ENCODE measurements around the gene DISP2. TPM values are rescaled to one million over a fixed set of nuclear protein-coding genes. Genes with fewer than 3 reads are reported as not detected.

Gene DISP2
- total and polyA plus RNA-seq, 2 experiments from 2014 or later: 1.3 to 2.2 TPM

DNA sequence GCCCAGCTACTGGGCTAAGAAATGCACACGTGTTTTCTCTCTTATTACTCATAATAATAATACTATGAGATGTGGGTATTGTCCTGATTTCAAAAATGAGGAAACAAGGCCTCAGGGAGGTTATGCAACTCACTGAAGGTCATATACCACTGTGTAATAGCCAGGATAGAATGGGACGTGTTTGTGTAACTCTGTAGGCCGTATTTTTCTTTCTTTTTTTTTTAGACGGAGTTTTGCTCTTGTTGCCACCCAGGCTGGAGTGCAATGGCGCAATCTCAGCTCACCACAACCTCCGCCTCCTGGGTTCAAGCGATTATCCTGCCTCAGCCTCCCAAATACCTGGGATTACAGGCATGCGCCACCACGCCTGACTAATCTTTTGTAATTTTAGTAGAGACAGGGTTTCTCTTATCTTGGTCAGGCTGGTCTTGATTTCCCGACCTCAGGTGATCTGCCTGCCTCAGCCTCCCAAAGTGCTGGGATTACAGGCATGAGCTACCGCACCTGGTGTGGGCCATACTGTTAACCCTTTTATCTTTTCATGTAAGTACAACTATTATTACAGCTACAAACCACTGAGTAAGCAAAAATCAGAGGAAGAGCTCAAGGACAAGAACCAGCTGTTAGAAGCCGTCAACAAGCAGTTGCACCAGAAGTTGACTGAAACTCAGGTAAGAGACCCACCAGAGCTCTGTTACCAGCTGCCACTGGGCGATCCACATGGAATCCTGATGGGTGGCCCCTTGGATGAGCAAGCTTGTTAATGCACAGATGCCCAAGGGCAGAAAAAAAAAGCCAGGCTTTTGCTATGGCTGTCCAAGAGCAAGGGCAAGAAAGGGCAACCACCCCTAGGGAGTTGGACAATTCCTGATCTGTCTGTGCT lies 31.2 kb downstream of the DISP2 start:
- H3K4me2 ChIP-seq: no peak overlapping the region
- H4K20me1 ChIP-seq (replicated peaks; ENCODE audit: insufficient read depth): peaks cover 13% of the 10 kb centered on the region
- no peak for ATAC-seq
- no peak overlapping the region for H3K4me3 ChIP-seq
- no peak for DNase-seq (ENCODE audit: low spot score)
- H3K9me3 Mint-ChIP-seq: no peaks in the 10 kb centered on the region; the same call in 2 of the 3 replicates
- H3K79me2 ChIP-seq (replicated peaks; ENCODE audit: insufficient read depth): peaks cover 16% of the 10 kb centered on the region
- H3K36me3 ChIP-seq (ENCODE audit: insufficient read depth): peaks cover 91% of the 10 kb centered on the region
- H3K27ac Mint-ChIP-seq: no peak overlapping the region
- peaks cover 4% of the 10 kb centered on the region for H3K4me1 Mint-ChIP-seq
- H3K36me3 Mint-ChIP-seq (ENCODE audit: low read depth): peaks cover 95% of the 10 kb centered on the region
- no peaks in the 10 kb centered on the region for H3K9me2 ChIP-seq (ENCODE audit: insufficient read depth)
- TF ChIP-seq, protein P1, sequence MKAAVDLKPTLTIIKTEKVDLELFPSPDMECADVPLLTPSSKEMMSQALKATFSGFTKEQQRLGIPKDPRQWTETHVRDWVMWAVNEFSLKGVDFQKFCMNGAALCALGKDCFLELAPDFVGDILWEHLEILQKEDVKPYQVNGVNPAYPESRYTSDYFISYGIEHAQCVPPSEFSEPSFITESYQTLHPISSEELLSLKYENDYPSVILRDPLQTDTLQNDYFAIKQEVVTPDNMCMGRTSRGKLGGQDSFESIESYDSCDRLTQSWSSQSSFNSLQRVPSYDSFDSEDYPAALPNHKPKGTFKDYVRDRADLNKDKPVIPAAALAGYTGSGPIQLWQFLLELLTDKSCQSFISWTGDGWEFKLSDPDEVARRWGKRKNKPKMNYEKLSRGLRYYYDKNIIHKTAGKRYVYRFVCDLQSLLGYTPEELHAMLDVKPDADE (IDR thresholded peaks at IDR 0.05): no peak
- TF ChIP-seq, protein P2, sequence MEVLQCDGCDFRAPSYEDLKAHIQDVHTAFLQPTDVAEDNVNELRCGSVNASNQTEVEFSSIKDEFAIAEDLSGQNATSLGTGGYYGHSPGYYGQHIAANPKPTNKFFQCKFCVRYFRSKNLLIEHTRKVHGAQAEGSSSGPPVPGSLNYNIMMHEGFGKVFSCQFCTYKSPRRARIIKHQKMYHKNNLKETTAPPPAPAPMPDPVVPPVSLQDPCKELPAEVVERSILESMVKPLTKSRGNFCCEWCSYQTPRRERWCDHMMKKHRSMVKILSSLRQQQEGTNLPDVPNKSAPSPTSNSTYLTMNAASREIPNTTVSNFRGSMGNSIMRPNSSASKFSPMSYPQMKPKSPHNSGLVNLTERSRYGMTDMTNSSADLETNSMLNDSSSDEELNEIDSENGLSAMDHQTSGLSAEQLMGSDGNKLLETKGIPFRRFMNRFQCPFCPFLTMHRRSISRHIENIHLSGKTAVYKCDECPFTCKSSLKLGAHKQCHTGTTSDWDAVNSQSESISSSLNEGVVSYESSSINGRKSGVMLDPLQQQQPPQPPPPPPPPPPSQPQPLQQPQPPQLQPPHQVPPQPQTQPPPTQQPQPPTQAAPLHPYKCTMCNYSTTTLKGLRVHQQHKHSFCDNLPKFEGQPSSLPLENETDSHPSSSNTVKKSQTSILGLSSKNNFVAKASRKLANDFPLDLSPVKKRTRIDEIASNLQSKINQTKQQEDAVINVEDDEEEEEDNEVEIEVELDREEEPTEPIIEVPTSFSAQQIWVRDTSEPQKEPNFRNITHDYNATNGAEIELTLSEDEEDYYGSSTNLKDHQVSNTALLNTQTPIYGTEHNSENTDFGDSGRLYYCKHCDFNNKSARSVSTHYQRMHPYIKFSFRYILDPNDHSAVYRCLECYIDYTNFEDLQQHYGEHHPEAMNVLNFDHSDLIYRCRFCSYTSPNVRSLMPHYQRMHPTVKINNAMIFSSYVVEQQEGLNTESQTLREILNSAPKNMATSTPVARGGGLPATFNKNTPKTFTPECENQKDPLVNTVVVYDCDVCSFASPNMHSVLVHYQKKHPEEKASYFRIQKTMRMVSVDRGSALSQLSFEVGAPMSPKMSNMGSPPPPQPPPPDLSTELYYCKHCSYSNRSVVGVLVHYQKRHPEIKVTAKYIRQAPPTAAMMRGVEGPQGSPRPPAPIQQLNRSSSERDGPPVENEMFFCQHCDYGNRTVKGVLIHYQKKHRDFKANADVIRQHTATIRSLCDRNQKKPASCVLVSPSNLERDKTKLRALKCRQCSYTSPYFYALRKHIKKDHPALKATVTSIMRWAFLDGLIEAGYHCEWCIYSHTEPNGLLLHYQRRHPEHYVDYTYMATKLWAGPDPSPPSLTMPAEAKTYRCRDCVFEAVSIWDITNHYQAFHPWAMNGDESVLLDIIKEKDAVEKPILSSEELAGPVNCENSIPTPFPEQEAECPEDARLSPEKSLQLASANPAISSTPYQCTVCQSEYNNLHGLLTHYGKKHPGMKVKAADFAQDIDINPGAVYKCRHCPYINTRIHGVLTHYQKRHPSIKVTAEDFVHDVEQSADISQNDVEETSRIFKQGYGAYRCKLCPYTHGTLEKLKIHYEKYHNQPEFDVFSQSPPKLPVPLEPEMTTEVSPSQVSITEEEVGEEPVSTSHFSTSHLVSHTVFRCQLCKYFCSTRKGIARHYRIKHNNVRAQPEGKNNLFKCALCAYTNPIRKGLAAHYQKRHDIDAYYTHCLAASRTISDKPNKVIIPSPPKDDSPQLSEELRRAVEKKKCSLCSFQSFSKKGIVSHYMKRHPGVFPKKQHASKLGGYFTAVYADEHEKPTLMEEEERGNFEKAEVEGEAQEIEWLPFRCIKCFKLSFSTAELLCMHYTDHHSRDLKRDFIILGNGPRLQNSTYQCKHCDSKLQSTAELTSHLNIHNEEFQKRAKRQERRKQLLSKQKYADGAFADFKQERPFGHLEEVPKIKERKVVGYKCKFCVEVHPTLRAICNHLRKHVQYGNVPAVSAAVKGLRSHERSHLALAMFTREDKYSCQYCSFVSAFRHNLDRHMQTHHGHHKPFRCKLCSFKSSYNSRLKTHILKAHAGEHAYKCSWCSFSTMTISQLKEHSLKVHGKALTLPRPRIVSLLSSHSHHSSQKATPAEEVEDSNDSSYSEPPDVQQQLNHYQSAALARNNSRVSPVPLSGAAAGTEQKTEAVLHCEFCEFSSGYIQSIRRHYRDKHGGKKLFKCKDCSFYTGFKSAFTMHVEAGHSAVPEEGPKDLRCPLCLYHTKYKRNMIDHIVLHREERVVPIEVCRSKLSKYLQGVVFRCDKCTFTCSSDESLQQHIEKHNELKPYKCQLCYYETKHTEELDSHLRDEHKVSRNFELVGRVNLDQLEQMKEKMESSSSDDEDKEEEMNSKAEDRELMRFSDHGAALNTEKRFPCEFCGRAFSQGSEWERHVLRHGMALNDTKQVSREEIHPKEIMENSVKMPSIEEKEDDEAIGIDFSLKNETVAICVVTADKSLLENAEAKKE (CRISPR knock-in tag; IDR thresholded peaks at IDR 0.05): no peak
- TF ChIP-seq, protein P3, sequence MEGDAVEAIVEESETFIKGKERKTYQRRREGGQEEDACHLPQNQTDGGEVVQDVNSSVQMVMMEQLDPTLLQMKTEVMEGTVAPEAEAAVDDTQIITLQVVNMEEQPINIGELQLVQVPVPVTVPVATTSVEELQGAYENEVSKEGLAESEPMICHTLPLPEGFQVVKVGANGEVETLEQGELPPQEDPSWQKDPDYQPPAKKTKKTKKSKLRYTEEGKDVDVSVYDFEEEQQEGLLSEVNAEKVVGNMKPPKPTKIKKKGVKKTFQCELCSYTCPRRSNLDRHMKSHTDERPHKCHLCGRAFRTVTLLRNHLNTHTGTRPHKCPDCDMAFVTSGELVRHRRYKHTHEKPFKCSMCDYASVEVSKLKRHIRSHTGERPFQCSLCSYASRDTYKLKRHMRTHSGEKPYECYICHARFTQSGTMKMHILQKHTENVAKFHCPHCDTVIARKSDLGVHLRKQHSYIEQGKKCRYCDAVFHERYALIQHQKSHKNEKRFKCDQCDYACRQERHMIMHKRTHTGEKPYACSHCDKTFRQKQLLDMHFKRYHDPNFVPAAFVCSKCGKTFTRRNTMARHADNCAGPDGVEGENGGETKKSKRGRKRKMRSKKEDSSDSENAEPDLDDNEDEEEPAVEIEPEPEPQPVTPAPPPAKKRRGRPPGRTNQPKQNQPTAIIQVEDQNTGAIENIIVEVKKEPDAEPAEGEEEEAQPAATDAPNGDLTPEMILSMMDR (conservative IDR thresholded peaks at IDR 0.05; ENCODE audit: low read depth in 2 of 2): no peak
- TF ChIP-seq CREB1 (CRISPR knock-in tag; IDR thresholded peaks at IDR 0.05; ENCODE audit: low read depth): no peak
- no peak for TF ChIP-seq ZNF114 (CRISPR knock-in tag; IDR thresholded peaks at IDR 0.05)
- no peak for TF ChIP-seq POLR2AphosphoS5 (IDR thresholded peaks at IDR 0.05; ENCODE audit: low read depth)
- no peak for TF ChIP-seq EZH2phosphoT487 (IDR thresholded peaks at IDR 0.05; ENCODE audit: unreplicated experiment)
- TF ChIP-seq EZH2 (IDR thresholded peaks at IDR 0.05; ENCODE audit: low read depth, unreplicated experiment): no peak
- TF ChIP-seq STAT1 (IDR thresholded peaks at IDR 0.05; ENCODE audit: unreplicated experiment): no peak
- TF ChIP-seq, protein P4, sequence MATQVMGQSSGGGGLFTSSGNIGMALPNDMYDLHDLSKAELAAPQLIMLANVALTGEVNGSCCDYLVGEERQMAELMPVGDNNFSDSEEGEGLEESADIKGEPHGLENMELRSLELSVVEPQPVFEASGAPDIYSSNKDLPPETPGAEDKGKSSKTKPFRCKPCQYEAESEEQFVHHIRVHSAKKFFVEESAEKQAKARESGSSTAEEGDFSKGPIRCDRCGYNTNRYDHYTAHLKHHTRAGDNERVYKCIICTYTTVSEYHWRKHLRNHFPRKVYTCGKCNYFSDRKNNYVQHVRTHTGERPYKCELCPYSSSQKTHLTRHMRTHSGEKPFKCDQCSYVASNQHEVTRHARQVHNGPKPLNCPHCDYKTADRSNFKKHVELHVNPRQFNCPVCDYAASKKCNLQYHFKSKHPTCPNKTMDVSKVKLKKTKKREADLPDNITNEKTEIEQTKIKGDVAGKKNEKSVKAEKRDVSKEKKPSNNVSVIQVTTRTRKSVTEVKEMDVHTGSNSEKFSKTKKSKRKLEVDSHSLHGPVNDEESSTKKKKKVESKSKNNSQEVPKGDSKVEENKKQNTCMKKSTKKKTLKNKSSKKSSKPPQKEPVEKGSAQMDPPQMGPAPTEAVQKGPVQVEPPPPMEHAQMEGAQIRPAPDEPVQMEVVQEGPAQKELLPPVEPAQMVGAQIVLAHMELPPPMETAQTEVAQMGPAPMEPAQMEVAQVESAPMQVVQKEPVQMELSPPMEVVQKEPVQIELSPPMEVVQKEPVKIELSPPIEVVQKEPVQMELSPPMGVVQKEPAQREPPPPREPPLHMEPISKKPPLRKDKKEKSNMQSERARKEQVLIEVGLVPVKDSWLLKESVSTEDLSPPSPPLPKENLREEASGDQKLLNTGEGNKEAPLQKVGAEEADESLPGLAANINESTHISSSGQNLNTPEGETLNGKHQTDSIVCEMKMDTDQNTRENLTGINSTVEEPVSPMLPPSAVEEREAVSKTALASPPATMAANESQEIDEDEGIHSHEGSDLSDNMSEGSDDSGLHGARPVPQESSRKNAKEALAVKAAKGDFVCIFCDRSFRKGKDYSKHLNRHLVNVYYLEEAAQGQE (IDR thresholded peaks at IDR 0.05; ENCODE audit: unreplicated experiment): no peak
- TF ChIP-seq ZNF331 (CRISPR knock-in tag; IDR thresholded peaks at IDR 0.05; ENCODE audit: low read depth): no peak
- TF ChIP-seq NANOG (IDR thresholded peaks at IDR 0.05; ENCODE audit: borderline replicate concordance): no peak
- no peak for TF ChIP-seq JUNB (IDR thresholded peaks at IDR 0.05; ENCODE audit: unreplicated experiment)
- H2AFZ ChIP-seq: no peak overlapping the region
- H3K27me3 Mint-ChIP-seq (ENCODE audit: insufficient read depth, low read depth, poor library complexity): peaks cover 2% of the 10 kb centered on the region
- peaks cover 22% of the 10 kb centered on the region; the same call in 1 of the 2 replicates for H3F3A ChIP-seq (replicated peaks; ENCODE audit: low read depth)
- H3K4me3 Mint-ChIP-seq: no peak overlapping the region
- H3K4me1 ChIP-seq (ENCODE audit: insufficient read depth): no peaks in the 10 kb centered on the region
- no peaks in the 10 kb centered on the region for H3K27me3 ChIP-seq (ENCODE audit: insufficient read depth)
- H3K27ac ChIP-seq (ENCODE audit: low read depth): no peak overlapping the region

Data from GM23338 (cell line).